Fibroblast of skin of right quadriceps (primary cell): ENCODE data around the gene SPATA22.
"Not testable (repeated sequence)": the region's sequence is repeated elsewhere in the genome, so short reads cannot be mapped to it uniquely, and the experiment has no call there.

ENCODE experiments used
- DNase-seq: peaks from one replicate; pipeline ENCODE4 v3.0.0-alpha.2; 2013

Gene SPATA22, protein sequence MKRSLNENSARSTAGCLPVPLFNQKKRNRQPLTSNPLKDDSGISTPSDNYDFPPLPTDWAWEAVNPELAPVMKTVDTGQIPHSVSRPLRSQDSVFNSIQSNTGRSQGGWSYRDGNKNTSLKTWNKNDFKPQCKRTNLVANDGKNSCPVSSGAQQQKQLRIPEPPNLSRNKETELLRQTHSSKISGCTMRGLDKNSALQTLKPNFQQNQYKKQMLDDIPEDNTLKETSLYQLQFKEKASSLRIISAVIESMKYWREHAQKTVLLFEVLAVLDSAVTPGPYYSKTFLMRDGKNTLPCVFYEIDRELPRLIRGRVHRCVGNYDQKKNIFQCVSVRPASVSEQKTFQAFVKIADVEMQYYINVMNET

DNA sequence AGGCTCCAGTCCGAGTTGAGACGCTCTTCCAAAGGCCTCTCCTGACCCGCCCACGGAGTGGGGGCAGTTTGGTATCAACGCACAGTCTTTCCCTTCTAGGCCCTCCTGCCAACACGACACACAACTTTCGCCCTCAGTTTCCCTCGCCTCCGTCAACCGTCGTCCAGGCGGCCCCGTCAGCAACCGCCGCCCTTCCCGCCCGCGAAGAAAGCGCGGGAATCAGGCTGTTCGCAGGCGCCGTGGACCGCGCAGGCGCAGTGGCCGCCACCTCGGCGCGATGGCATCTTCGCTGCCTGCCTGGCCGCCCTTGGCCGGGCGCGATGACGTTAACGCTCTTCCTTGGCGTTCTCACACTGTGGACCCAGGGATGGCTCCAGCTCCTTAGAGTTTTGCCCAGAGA lies at the start of gene SPATA22:
Gene SPATA22 (minus strand): TSS at position 221 of the 400 bp plus-strand sequence. CDS start 2,494 bp downstream, outside the sequence.
- no peak for DNase-seq

DNA sequence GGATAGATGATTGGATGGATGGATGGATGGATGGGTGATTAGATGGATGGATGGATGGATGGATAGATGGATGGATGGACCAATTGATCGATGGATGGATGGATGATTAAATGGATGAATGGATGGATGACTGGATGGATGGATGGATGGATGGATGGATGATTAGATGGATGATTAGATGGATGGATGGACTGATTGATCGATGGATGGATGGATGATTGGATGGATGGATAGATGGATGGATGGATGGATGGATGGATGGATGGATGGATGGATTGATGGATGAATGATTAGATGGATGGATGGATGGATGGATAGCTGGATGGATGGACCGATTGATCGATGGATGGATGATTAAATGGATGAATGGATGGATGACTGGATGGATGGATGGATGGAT lies 47.9 kb upstream of the SPATA22 start:
- not testable (repeated sequence) for DNase-seq

DNA sequence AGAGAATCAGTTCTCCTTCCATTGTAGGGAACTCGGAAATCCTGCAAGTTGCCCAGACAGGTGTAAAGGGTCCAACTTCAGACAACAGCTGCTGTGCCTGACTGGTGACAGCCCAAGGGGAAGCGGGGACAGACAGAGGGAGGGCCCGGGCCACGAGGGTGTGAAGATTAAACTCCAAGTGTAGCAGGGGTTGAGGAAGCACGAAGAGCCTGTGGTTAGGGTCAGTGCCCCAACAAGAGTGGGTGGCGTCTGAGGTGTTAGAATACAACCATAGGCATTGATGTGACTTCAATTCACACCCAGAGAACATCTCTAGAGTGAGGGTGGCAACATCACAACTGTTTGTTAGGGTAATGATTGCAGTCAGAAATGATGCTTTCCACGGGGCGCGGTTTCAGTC lies 43.3 kb upstream of the SPATA22 start:
- DNase-seq = no peak

DNA sequence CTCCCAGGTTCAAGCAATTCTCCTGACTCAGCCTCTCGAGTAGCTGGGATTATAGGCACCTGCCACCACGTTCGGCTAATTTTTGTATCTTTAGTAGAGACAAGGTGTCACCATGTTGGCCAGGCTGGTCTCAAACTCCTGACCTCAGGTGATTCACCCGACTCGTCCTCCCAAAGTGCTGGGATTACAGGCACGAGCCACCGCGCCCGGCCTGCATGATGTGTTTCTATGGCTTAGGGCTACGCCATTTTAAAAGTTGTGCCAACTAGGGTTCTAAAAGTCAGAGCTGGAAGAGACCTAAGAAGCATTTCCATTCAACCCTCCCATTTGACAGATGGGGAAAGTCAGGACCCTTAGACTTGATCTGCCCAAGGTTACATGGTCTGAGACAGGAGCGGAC lies 42.5 kb upstream of the SPATA22 start:
- DNase-seq = not testable (repeated sequence)

DNA sequence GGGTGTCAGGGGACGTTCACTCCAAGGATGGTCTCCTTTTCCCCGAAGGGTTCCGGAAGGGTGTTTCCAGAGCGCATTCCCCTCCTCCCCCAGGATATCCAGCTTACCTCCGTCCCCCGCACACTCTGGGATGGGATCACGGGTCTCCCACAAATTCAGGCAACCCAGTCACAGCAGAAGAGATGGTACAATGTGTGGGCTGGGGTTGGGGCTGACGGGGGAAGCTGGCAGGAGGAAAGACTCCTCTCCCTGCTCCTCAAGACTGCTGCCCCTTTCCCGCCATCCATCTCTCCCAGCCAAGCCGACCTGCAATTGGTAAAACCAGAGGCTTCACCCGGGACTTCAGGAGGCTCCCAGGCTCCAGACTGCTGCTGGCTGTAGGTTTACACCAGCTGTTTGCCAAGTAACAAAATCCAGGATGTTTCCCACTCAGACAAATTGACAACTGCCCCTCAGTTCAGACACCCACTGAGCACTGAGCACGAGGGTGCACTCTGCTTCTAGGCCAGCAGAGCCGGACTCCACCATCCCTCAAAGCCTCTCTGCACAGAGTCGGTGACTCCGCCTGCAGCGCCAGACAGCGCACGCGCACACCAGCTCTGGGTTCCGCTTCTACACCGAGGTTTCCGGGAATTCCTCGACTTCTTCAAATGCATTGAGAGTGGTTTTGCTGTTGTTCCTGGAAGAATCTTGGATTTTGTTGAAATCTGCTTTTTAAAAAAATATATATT lies 41.9 kb upstream of the SPATA22 start:
- no peak for DNase-seq

DNA sequence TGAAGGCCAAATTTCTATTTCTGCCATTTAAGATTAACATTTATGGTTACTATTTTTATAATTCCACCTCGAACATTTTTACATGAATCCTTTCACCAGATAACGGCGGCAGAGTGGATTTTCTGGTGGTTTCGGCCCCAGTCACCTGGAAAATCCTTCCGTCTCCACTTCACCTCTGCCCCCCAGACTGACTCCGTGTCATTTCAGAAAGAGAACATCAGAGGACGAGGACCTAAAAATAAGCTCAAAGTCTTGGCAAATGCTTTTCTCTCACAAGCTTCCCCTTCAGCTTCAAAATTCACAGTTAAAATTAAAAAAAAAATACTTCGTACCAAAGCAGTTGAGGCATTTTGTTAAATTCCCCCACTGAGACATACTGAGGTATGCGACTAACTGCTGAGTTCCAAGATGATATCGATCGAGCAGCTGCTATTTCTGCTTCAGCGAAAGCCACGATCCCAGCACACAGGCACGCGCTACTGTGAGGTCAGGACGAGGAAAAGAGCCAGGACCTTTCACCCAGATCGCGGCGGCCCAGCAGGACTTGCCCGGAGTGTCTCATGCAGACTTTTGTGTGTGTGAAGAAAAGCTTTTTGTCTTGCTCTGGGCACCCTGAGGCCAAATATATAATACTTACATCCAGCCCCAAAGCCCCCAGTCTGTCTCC lies 41.0 kb upstream of the SPATA22 start:
- DNase-seq = peak; percentile 21

DNA sequence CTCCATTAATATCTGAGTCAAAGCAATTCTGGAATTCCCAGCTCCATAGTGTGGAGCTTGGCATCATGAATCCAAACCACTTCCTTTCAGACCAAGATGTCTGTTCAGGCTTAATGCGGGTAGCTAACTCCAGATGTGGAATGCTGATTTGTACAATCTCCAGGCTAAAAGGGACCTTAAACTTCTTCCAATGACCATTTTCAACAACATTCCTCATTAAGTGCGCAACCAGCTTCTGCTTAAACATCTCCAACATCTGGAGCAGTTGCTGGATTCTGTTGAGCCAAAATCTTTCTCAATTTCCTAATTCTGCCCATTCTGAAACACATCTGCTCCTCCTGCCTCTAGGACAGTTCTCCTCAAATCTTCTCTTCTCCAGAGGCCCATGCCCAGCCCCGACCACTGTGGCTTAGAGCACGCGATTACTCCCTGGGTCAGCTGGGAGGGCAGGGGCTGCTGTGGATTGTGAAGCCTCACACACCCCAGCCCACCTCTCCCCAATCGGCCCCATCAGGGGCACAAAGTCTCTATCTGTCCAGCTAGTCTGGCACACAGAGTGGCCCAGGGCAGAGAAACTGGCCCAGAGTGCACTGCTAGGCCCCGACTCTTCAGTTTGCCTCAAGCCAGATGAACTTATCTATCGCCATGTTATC lies 40.4 kb upstream of the SPATA22 start:
- DNase-seq = no peak

DNA sequence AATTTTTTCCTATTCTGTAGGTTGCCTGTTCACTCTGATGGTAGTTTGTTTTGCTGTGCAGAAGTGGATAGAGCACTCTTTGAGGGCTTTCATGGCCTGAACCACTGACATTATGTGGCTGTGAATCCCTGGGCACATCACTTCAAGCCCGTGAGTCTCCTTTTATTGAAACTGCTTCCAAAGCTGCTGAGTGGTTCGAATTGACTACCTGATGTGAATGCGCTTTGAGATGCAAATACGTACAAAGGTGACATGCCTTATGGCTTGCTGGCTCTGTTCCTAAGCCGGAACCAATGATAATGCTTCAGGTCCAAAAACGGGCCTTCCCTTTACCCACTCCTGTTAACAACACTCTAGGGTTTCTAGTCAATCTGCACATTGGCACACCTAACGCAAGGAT lies 38.5 kb upstream of the SPATA22 start:
- DNase-seq = no peak

DNA sequence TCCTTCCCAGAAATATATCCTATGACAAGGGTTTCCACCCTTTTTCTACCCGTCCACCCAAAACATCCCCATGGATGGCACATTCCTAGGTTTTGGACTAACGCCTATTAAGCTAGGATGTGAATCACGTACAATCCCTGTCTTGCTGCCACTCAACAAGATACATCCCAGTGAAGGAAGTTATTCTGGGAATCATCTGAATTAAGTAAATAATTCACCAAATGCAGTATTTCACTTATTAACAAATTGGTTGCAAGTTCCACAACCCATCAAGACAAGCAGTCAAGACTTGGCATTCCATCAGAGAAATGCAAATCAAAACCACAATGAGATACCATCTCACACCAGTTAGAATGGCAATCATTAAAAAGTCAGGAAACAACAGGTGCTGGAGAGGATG lies 36.2 kb upstream of the SPATA22 start:
- no peak for DNase-seq

DNA sequence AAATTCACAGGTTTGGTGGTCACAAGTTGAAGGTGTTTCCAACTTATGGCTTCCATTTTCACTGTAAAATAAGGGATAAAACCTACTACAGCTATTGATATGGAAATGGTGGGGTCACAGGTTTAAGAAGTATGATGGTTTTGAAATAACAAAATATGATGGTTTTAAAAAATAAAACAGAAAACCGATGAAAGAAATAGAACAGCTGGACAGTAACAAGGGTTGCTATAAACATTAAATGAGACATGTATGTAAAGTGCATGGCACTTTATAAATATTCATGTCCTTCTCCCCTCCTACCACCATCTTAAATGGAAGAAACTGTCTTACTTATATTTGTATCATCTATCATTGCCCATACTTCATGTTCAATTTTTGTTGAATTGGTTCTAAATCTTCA lies 35.5 kb upstream of the SPATA22 start:
- DNase-seq = no peak

DNA sequence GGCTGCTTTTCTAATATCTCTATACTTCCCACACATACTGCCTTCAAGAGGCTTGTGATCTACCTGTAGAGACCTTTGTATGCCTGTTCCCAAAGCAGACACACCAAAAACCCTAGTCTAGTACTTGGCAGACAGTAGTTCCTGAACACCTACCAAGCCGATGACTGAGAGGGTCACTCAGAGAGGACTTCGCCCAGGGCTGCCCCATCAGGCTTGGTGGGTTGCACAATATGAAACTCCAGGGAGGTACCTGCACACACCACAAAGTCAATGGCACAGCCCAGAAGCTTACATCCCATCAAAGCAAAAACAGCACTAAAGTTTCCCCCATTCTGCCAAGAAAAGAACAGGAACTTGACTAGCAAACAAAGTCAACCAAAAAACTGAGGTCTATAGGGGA lies 34.4 kb upstream of the SPATA22 start:
- DNase-seq = no peak

DNA sequence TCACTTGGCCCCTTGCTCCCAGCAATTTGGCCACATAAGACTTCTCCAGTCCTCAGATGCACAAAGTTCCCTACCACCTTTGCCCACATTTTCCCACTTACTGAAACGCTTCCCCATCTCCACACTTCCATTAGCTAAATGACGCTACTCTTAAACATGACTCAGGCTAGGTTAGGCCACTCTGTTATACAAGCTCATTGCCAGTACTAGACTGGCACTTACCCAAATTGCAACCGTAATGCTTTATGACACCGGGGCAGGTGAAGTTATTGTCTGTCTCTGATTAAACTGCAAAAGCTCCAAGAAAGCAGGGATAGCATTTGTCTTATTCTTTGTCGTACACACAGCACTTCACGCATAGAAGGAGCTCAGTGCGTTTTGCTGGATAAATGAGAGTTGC lies 33.4 kb upstream of the SPATA22 start:
- DNase-seq = no peak

DNA sequence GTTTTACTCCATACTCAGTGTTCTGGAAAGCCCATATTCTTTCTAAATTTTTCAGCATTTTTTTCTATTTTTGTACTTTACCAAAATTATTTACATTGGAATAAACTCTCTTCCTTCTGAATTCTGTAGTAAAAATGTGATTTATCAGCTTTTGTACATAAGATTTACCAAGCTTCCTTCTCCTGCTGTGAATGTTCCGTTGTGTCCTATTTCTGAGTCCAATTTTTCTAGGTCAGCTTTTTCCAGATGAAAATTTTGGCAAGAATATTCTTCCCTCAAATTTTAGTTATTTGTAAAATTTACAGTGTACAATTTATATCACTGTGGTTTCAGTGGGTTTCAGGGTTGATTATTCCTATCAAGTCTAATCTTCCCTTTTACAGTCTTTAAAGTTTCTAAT lies 31.7 kb upstream of the SPATA22 start:
- DNase-seq = no peak

DNA sequence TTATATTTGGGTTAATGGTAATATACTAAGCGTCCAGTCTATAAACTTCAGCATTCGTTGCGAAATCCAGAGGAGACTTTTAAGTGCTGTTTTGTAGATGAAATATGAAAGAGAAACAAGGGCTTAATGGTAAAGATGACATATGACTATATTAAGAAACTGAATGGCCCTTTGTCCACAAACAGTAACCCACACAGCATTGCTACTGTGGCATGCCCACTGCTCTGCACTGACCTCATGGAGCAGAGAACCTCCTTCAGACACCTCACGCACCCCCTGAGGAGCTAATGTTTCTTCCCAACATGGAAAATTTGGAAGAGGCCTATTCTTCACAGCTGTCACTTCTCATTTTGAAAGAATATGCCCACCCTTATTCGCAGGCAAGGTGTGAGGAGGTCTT lies 30.8 kb upstream of the SPATA22 start:
- DNase-seq = no peak

DNA sequence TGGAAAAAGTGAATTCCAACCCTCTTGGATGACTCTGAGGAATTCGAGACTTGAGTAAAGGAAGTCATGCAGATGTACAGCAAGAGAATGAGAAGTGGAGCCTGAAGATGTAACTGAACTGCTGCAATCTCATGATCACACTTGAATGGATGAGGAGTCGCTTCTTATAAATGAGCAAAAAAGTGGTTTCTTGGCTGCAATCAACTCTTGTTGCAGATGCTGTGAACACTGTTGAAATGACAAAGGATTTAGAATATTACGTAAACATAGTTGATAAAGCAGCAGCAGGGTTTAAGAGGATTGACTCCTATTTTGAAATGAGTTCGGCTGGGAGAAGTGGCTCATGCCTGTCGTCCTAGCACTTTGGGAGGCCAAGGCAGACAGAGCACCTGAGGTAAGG lies 29.7 kb upstream of the SPATA22 start:
- DNase-seq = no peak

DNA sequence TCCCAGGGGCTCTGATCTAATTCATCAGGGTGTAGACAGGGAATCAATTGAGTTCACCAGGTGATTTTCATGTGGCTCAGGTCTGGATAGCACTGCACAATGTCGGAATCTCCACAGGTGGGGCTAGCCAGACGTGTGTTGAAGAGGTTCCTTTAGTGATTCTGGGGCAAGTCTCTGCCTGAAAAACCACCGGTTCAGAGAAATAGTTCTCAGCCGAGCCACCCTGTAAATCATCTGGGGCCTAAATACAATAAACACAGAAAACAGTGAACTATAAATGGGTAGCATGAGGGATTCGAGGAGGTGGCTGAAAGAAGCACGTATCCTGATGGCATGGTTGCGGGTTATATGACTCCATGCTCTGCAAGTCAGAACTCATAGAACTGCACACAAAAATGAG lies 25.5 kb upstream of the SPATA22 start:
- no peak for DNase-seq

DNA sequence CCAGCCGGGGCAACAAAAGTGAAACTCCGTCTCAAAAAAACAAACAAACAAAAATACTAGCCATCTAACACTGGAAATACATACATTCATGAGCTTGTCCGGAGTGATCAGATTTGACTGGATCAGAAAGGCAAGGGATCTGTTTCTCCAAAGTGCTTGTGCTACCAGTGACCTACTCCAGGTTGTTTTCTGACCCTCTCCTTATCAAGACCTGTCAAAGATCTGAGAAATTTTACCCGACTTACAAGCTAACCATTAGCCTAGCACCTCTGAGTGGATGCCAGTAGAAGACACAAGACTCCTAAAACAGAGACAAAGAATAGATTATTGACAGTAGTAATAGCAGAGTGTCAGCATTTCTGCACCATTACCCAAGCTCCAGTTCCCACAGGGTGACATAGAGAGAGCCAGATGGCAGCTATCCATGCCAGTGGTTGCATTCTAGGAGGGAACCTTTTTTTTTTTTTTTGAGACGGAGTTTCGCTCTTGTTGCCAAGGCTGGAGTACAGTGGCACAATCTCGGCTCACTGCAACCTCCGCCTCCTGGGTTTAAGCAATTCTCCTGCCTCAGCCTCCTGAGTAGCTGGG lies 14.0 kb upstream of the SPATA22 start:
- DNase-seq = no peak

DNA sequence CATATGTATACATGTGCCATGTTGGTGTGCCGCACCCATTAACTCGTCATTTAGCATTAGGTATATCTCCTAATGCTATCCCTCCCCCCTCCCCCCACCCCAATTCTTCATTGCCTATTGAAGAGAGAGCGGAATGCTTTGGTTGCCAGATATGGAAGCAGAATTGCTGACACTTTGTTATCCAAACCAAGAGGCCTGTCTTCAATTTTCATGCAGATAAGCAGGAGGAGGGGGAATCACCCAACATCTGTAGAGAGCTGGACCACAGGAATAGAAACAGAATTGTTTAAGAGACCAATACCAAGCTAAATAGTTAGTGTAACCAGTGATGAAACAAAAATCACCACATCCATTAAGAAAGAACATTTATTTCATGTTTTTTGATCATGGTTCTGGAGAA lies 11.2 kb upstream of the SPATA22 start:
- DNase-seq = no peak

DNA sequence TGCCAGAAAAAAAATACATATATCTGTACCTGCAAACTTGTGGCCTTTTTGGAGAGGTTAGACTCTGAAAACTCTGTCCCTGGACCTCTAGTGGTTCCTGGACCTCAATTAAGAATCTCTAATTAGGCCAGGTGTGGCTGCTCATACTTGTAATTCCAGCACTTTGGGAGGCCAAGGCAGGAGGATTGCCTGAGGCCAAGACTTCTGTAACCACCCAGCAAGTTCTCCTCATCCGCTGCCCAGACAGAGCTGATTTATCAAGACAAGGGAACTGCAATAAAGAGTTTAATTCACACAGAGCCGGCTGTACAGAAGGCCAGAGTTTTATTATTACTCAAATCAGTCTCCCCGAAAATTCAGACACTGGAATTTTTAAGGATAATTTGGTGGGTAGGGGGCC lies 8.4 kb upstream of the SPATA22 start:
- no peak for DNase-seq

DNA sequence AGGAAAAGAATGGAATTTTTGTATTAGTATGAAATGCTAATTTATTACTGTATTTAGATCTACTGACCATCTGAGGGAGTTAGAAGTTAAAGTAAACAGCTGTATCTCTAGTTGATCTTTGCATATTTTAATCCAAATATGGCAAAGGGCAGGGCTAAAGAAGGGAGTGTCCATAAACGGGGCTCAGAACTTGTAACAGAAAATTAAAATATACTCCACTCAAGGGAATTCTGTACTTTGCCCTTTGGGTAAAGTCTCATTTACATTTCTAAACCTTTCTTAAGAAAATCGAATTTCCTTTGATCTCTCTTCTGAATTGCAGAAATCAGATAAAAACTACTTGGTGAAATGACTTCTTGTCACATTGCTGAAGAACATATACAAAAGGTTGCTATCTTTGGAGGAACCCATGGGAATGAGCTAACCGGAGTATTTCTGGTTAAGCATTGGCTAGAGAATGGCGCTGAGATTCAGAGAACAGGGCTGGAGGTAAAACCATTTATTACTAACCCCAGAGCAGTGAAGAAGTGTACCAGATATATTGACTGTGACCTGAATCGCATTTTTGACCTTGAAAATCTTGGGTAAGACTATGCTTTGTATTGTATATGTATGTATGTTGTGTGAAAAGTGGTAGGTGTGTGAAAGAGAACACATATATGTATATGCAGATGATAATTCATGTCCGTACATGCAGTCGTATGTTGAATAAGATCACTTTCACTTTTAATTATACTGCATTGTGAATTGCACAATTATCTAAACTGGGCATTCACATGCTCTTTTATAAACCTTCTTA lies 4.4 kb upstream of the SPATA22 start, which contains the start of gene ASPA:
Gene ASPA (plus strand): TSS at position 186 of the 799 bp plus-strand sequence. CDS start 163 bp downstream, at position 349.
- DNase-seq = no peak

DNA sequence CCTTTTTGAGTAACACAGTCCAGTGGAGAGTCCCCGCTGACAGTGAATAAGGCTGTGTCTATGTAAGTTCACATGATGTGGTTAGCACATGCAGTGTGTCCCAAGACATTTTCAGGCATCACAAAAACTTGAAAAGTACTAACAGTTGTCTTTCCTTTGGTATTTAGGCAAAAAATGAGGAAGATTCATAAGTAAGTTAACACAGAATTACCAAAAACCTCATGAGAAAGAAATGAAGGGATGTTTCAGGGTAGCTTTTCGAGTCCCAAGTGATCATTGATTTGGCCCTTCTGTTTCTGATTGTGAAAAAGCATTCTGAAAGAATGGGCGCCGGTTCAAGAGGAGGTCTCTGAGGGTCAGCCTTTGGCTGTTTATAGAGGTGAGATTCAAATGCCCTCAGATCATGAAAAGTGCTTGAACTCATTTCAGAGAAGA lies 3.6 kb upstream of the SPATA22 start:
- no peak for DNase-seq

DNA sequence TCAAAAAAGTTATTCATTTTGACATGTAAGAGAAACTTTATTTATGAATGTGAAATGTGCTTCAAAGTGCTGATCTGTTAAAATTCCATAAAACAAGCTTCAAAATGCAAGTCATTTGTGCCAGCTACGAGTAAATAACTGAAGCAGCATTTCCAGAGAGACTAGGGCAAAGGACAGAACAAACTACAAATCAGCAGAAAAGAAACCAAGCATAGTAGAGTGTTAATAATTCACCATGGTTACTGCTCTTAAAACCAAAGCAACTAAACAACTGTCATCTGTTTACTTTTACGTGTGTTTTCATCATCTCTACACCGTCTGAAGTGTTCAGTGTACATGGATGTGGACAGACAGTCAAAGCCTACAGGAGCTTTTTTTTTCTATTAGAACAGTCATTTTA lies 2.6 kb upstream of the SPATA22 start:
- no peak for DNase-seq
